Duodenal mucosa (tissue), 2 donors: ENCODE measurements around the gene CFHR1.
"Not testable (repeated sequence)": the region's sequence is repeated elsewhere in the genome, so short reads cannot be mapped to it uniquely, and the experiment has no call there.

Experiments
- H3K27ac ChIP-seq: one replicate; pipeline ENCODE4 v1.7.0; 2013; ENCODE audit warnings: low read depth, low read length
- H3K27me3 ChIP-seq, 2 donors: one replicate each; pipeline ENCODE4 v1.7.0; 2013; ENCODE audit warnings: low read length in 2 of 2, control low read depth in 1 of 2; ENCODE audit not compliant: insufficient read depth in 2 of 2, control insufficient read depth in 1 of 2
- H3K36me3 ChIP-seq, 2 donors: one replicate each; pipeline ENCODE4 v1.7.0; 2013; ENCODE audit warnings: low read length in 2 of 2, control low read depth in 1 of 2; ENCODE audit not compliant: insufficient read depth in 2 of 2, control insufficient read depth in 1 of 2
- H3K4me1 ChIP-seq, 2 donors: one replicate each; pipeline ENCODE4 v1.7.0; 2013; ENCODE audit warnings: low read length in 2 of 2, control low read depth in 1 of 2; ENCODE audit not compliant: insufficient read depth in 2 of 2, control insufficient read depth in 1 of 2
- H3K4me3 ChIP-seq, 2 donors: one replicate each; pipeline ENCODE4 v1.7.0; 2013; ENCODE audit warnings: low read length in 2 of 2, low read depth in 1 of 2
- H3K9ac ChIP-seq, 2 donors: one replicate each; pipeline ENCODE4 v1.7.0; 2013; ENCODE audit warnings: low read length in 2 of 2, low read depth in 1 of 2
- H3K9me3 ChIP-seq, 2 donors: one replicate each; pipeline ENCODE4 v1.7.0; 2013; ENCODE audit warnings: low read length in 2 of 2, control low read depth in 1 of 2; ENCODE audit not compliant: control insufficient read depth in 1 of 2

CFHR1 gene

GRCh38 chr1:196808529-196809235 is 10.8 kb upstream of the CFHR1 start:
- Histone ChIP-seq H3K4me3 (no peak overlapping the region), H3K36me3 (no peaks in the 10 kb centered on the region)

GRCh38 chr1:196817442-196817841 is 2.1 kb upstream of the CFHR1 start:
- H3K4me3 ChIP-seq, H3K36me3 ChIP-seq, H3K4me1 ChIP-seq, H3K9me3 ChIP-seq, H3K27ac ChIP-seq, H3K27me3 ChIP-seq, H3K9ac ChIP-seq: not testable (repeated sequence)

More at GRCh38 chr1:196808529-196809235, 10.8 kb upstream of the CFHR1 start:
- no peaks in the 10 kb centered on the region for H3K4me1 ChIP-seq
- H3K9ac ChIP-seq, result no peak overlapping the region
- H3K27ac ChIP-seq, result no peak overlapping the region
- H3K9me3 ChIP-seq, result no peaks in the 10 kb centered on the region
- no peaks in the 10 kb centered on the region for H3K27me3 ChIP-seq

GRCh38 chr1:196827860-196828259 is 8.3 kb downstream of the CFHR1 start:
- not testable (repeated sequence) for H3K27ac ChIP-seq, H3K36me3 ChIP-seq, H3K4me1 ChIP-seq, H3K9me3 ChIP-seq, H3K27me3 ChIP-seq, H3K9ac ChIP-seq, H3K4me3 ChIP-seq

- H3K27ac ChIP-seq, H3K4me3 ChIP-seq, H3K27me3 ChIP-seq, H3K9ac ChIP-seq, H3K36me3 ChIP-seq, H3K9me3 ChIP-seq, H3K4me1 ChIP-seq: not testable (repeated sequence)
These were observed 30.3 kb downstream of the CFHR1 start for GRCh38 chr1:196849613-196850492.

- Histone ChIP-seq H3K27ac (no peak overlapping the region), H3K9ac (no peak overlapping the region), H3K4me1 (no peaks in the 10 kb centered on the region), H3K9me3 (no peaks in the 10 kb centered on the region), H3K4me3 (no peak overlapping the region), H3K36me3 (no peaks in the 10 kb centered on the region), H3K27me3 (no peaks in the 10 kb centered on the region)
These were observed 36.5 kb downstream of the CFHR1 start for GRCh38 chr1:196856053-196856452.

GRCh38 chr1:196857188-196857587 is 37.7 kb downstream of the CFHR1 start:
- no peak overlapping the region for H3K4me3 ChIP-seq
- H3K9me3 ChIP-seq, result no peaks in the 10 kb centered on the region
- H3K27me3 ChIP-seq, result no peaks in the 10 kb centered on the region
- H3K36me3 ChIP-seq, result no peaks in the 10 kb centered on the region
- H3K4me1 ChIP-seq, result no peaks in the 10 kb centered on the region
- H3K9ac ChIP-seq, result no peak overlapping the region
- H3K27ac ChIP-seq, result no peak overlapping the region

- H3K27me3 ChIP-seq, result no peaks in the 10 kb centered on the region
- H3K27ac ChIP-seq, result no peak overlapping the region
- no peaks in the 10 kb centered on the region for H3K4me1 ChIP-seq
- no peak overlapping the region for H3K9ac ChIP-seq
- no peaks in the 10 kb centered on the region for H3K9me3 ChIP-seq
- H3K36me3 ChIP-seq, result no peaks in the 10 kb centered on the region
- H3K4me3 ChIP-seq, result no peak overlapping the region
These were observed 39.3 kb downstream of the CFHR1 start for GRCh38 chr1:196858811-196859210.

- no peaks in the 10 kb centered on the region for H3K36me3 ChIP-seq
- no peaks in the 10 kb centered on the region for H3K4me1 ChIP-seq
- H3K27me3 ChIP-seq, result no peaks in the 10 kb centered on the region
- no peak overlapping the region for H3K9ac ChIP-seq
- no peak overlapping the region for H3K4me3 ChIP-seq
- no peaks in the 10 kb centered on the region for H3K9me3 ChIP-seq
- no peak overlapping the region for H3K27ac ChIP-seq
These were observed 40.9 kb downstream of the CFHR1 start for GRCh38 chr1:196860323-196860884.

GRCh38 chr1:196861429-196861828 is 41.9 kb downstream of the CFHR1 start:
- Histone ChIP-seq H3K9me3 (no peaks in the 10 kb centered on the region), H3K4me3 (no peak overlapping the region), H3K9ac (no peak overlapping the region), H3K4me1 (no peaks in the 10 kb centered on the region), H3K27me3 (no peaks in the 10 kb centered on the region), H3K36me3 (no peaks in the 10 kb centered on the region), H3K27ac (no peak overlapping the region)

GRCh38 chr1:196866974-196867373 is 47.4 kb downstream of the CFHR1 start:
- Histone ChIP-seq H3K9ac (no peak overlapping the region), H3K4me1 (no peaks in the 10 kb centered on the region), H3K9me3 (no peaks in the 10 kb centered on the region), H3K27me3 (no peaks in the 10 kb centered on the region), H3K4me3 (no peak overlapping the region), H3K27ac (no peak overlapping the region), H3K36me3 (no peaks in the 10 kb centered on the region)
